Right atrium auricular region (tissue), 2 donors: Measurements from ENCODE around the gene SYNDIG1. TPM values are rescaled to one million over a fixed set of nuclear protein-coding genes. Genes with fewer than 3 reads are reported as not detected.
"Not testable (repeated sequence)": the region's sequence is repeated elsewhere in the genome, so short reads cannot be mapped to it uniquely, and the experiment has no call there.

ENCODE experiments used
- DNase-seq: peaks from one replicate; pipeline ENCODE4 v3.0.0-alpha.2; 2019; ENCODE audit warnings: low spot score
- H3K27ac ChIP-seq, 2 donors: fragments of 200-600 bp; sonication (generic); 1 replicate in 1 of 2; 2 replicates in 1 of 2; pipeline ENCODE4 v1.5.1; 2016 to 2019
- H3K27me3 ChIP-seq, 2 donors: fragments of 200-600 bp; sonication (generic); one replicate each; pipeline versions ENCODE4 v1.5.1 to v1.6.0; 2017 to 2019
- H3K36me3 ChIP-seq: fragments of 200-600 bp; sonication (generic); one replicate; pipeline ENCODE4 v1.5.1; 2016
- H3K4me1 ChIP-seq, 2 donors: fragments of 200-600 bp; sonication (generic); one replicate each; pipeline versions ENCODE4 v1.5.1 to v1.6.0; 2017 to 2019
- H3K4me3 ChIP-seq, 2 donors: fragments of 200-600 bp; sonication (generic); 1 replicate in 1 of 2; 2 replicates in 1 of 2; pipeline ENCODE4 v1.5.1; 2017 to 2019; ENCODE audit warnings: mild to moderate bottlenecking in 1 of 2, moderate library complexity in 1 of 2
- H3K9me3 ChIP-seq, 2 donors: fragments of 200-600 bp; sonication (generic); one replicate each; pipeline ENCODE4 v1.5.1; 2019
- CTCF ChIP-seq, 2 donors: fragments of 200-600 bp; sonication (generic); IDR thresholded peaks; one replicate each; pipeline ENCODE4 v1.5.1; 2019; ENCODE audit warnings: antibody characterized with exemption in 2 of 2
- total RNA-seq, 2 donors: library from RNA; depleted of rRNA; stranded (reverse); fragments of >200 nt; gene quantifications; one replicate each; pipeline ENCODE4 v1.1.0, GENCODE V29; 2016

The SYNDIG1 gene
- total RNA-seq, 2 donors from 2014 or later = 21.7 to 38.1 TPM

- H3K36me3 ChIP-seq = no peaks in the 10 kb centered on the region
- H3K27me3 ChIP-seq = no peaks in the 10 kb centered on the region
- no peak for TF ChIP-seq CTCF (IDR thresholded peaks at IDR 0.05)
- no peak overlapping the region for H3K27ac ChIP-seq
- H3K4me1 ChIP-seq = peaks cover 0 to 16% of the 10 kb centered on the region in 2 donors
- DNase-seq = no peak
- no peak overlapping the region for H3K4me3 ChIP-seq
- no peaks in the 10 kb centered on the region for H3K9me3 ChIP-seq
These were observed 148.5 kb downstream of the SYNDIG1 start for GRCh38 chr20:24617757-24618450.

- H3K9me3 ChIP-seq = no peaks in the 10 kb centered on the region
- no peak overlapping the region for H3K4me3 ChIP-seq
- H3K4me1 ChIP-seq = peaks cover 0 to 16% of the 10 kb centered on the region in 2 donors
- no peaks in the 10 kb centered on the region for H3K27me3 ChIP-seq
- H3K36me3 ChIP-seq = no peaks in the 10 kb centered on the region
- no peak for TF ChIP-seq CTCF (IDR thresholded peaks at IDR 0.05)
- peak overlapping the region in 1 of 2 donors; percentile 37 for H3K27ac ChIP-seq
- no peak for DNase-seq
These were observed 149.3 kb downstream of the SYNDIG1 start for GRCh38 chr20:24618739-24619138.

- Histone ChIP-seq H3K27me3 (no peaks in the 10 kb centered on the region), H3K36me3 (no peaks in the 10 kb centered on the region), H3K4me1 (peaks cover 0 to 16% of the 10 kb centered on the region in 2 donors), H3K9me3 (no peaks in the 10 kb centered on the region), H3K4me3 (no peak overlapping the region), H3K27ac (peak overlapping the region in 1 of 2 donors; percentile 37)
- no peak for DNase-seq
- no peak for TF ChIP-seq CTCF (IDR thresholded peaks at IDR 0.05)
These were observed 149.8 kb downstream of the SYNDIG1 start for GRCh38 chr20:24619212-24619611.

GRCh38 chr20:24620937-24621519, 151.6 kb downstream of the SYNDIG1 start:
- no peak overlapping the region for H3K27ac ChIP-seq
- H3K4me3 ChIP-seq = no peak overlapping the region
- no peak for DNase-seq
- TF ChIP-seq CTCF (IDR thresholded peaks at IDR 0.05) = no peak
- no peaks in the 10 kb centered on the region for H3K36me3 ChIP-seq
- H3K9me3 ChIP-seq = no peaks in the 10 kb centered on the region
- H3K27me3 ChIP-seq = no peaks in the 10 kb centered on the region
- peaks cover 0 to 16% of the 10 kb centered on the region in 2 donors for H3K4me1 ChIP-seq

- Histone ChIP-seq H3K27ac (no peak overlapping the region), H3K4me3 (no peak overlapping the region)
- TF ChIP-seq CTCF (IDR thresholded peaks at IDR 0.05) = no peak
These were observed 153.4 kb downstream of the SYNDIG1 start for GRCh38 chr20:24622856-24623255.

GRCh38 chr20:24626141-24626540, 156.7 kb downstream of the SYNDIG1 start:
- H3K4me3 ChIP-seq, H3K27ac ChIP-seq, H3K27me3 ChIP-seq, H3K36me3 ChIP-seq, H3K9me3 ChIP-seq: not testable (repeated sequence)
- H3K4me1 ChIP-seq = peaks cover 0 to 12% of the 10 kb centered on the region in 2 donors
- DNase-seq = peak; percentile 52

More at GRCh38 chr20:24622856-24623255, 153.4 kb downstream of the SYNDIG1 start:
- H3K27me3 ChIP-seq = no peaks in the 10 kb centered on the region
- H3K36me3 ChIP-seq = no peaks in the 10 kb centered on the region
- H3K9me3 ChIP-seq = no peaks in the 10 kb centered on the region
- no peak for DNase-seq
- peaks cover 0 to 16% of the 10 kb centered on the region in 2 donors for H3K4me1 ChIP-seq
